HepG2 (cell line): ENCODE results near the gene RABGGTA. TPM values are rescaled to one million over a fixed set of nuclear protein-coding genes. Genes with fewer than 3 reads are reported as not detected.

Source experiments
- CENPBD1 ChIP-seq: sonication (generic); formaldehyde crosslinking; IDR thresholded peaks from 2 replicates; pipeline ENCODE4 v1.8.0; 2022; ENCODE audit warnings: missing genetic modification reagents, low read depth, mild to moderate bottlenecking, borderline replicate concordance
- CENPT ChIP-seq: sonication (generic); formaldehyde crosslinking; IDR thresholded peaks from 2 replicates; pipeline ENCODE4 v1.8.0; 2022; ENCODE audit warnings: low read depth, mild to moderate bottlenecking, moderate library complexity, missing genetic modification reagents
- CHD4 ChIP-seq: fragments of 200-600 bp; sonication (generic); IDR thresholded peaks from 2 replicates; pipeline ENCODE4 v1.7.0; 2017; ENCODE audit warnings: mild to moderate bottlenecking, low read length, borderline replicate concordance
- FOSL2 ChIP-seq: sonication (generic); formaldehyde crosslinking; IDR thresholded peaks from 2 replicates; pipeline ENCODE4 v1.4.0; 2020; ENCODE audit warnings: missing genetic modification reagents
- HMG20A ChIP-seq: IDR thresholded peaks from 2 replicates; pipeline ENCODE4 v1.6.1; 2016; ENCODE audit warnings: borderline replicate concordance
- HMGXB4 ChIP-seq, 2 experiments: sonication (generic) in 1 of 2; formaldehyde crosslinking in 1 of 2; IDR thresholded peaks; 2 replicates each; pipeline versions ENCODE4 v1.4.0 to v1.6.1; 2018 to 2020; ENCODE audit warnings: missing genetic modification reagents in 2 of 2, borderline replicate concordance in 1 of 2, low read depth in 1 of 2, mild to moderate bottlenecking in 1 of 2, missing biosample characterization in 1 of 2
- JUNB ChIP-seq: sonication (generic); formaldehyde crosslinking; IDR thresholded peaks from 2 replicates; pipeline ENCODE4 v1.8.0; 2022; ENCODE audit warnings: missing genetic modification reagents, mild to moderate bottlenecking, borderline replicate concordance
- KDM6A ChIP-seq: IDR thresholded peaks from 2 replicates; pipeline ENCODE4 v1.6.1; 2016; ENCODE audit warnings: low read depth
- MNT ChIP-seq: fragments of 450-650 bp; IDR thresholded peaks from 2 replicates; pipeline ENCODE4 v1.6.1; 2016
- ONECUT2 ChIP-seq: sonication (generic); formaldehyde crosslinking; IDR thresholded peaks from 2 replicates; pipeline ENCODE4 v1.4.0; 2020; ENCODE audit warnings: missing genetic modification reagents
- PCBP1 ChIP-seq: fragments of 200-400 bp; formaldehyde crosslinking; IDR thresholded peaks from 2 replicates; pipeline ENCODE4 v1.6.1; 2017; ENCODE audit warnings: mild to moderate bottlenecking, low read depth, low read length, borderline replicate concordance
- RFX5 ChIP-seq: IDR thresholded peaks from 2 replicates; pipeline ENCODE4 v1.6.1; 2011; ENCODE audit warnings: low read depth, low read length, improper control_type of control experiment
- SOX5 ChIP-seq: IDR thresholded peaks from 2 replicates; pipeline ENCODE4 v1.6.1; 2016; ENCODE audit warnings: borderline replicate concordance
- SSRP1 ChIP-seq: IDR thresholded peaks from 2 replicates; pipeline ENCODE4 v1.6.1; 2016; ENCODE audit warnings: control low read depth
- THAP11 ChIP-seq: IDR thresholded peaks from 2 replicates; pipeline ENCODE4 v1.6.1; 2016; ENCODE audit warnings: missing biosample characterization, missing genetic modification reagents
- U2AF1 ChIP-seq: fragments of 200-400 bp; formaldehyde crosslinking; optimal IDR thresholded peaks from 2 replicates; pipeline ENCODE3; 2017; ENCODE audit warnings: mild to moderate bottlenecking, low read depth, low read length
- ZNF10 ChIP-seq: sonication (generic); formaldehyde crosslinking; IDR thresholded peaks from 2 replicates; pipeline ENCODE4 v1.4.0; 2020; ENCODE audit warnings: mild to moderate bottlenecking, low read depth, missing genetic modification reagents, borderline replicate concordance
- ZNF20 ChIP-seq: sonication (generic); formaldehyde crosslinking; IDR thresholded peaks from 2 replicates; pipeline ENCODE4 v1.4.0; 2020; ENCODE audit warnings: mild to moderate bottlenecking, moderate library complexity, missing genetic modification reagents
- ZNF432 ChIP-seq: sonication (generic); formaldehyde crosslinking; IDR thresholded peaks from 2 replicates; pipeline ENCODE4 v1.5.0; 2020; ENCODE audit warnings: missing genetic modification reagents, mild to moderate bottlenecking, borderline replicate concordance
- ZNF567 ChIP-seq: sonication (generic); formaldehyde crosslinking; IDR thresholded peaks from 2 replicates; pipeline ENCODE4 v1.8.1; 2023; ENCODE audit warnings: mild to moderate bottlenecking, missing genetic modification reagents, borderline replicate concordance
- ZNF674 ChIP-seq: sonication (generic); formaldehyde crosslinking; IDR thresholded peaks from 2 replicates; pipeline ENCODE4 v1.5.0; 2020; ENCODE audit warnings: low read depth, mild to moderate bottlenecking, missing genetic modification reagents
- ZNF772 ChIP-seq: sonication (generic); formaldehyde crosslinking; IDR thresholded peaks from 2 replicates; pipeline ENCODE4 v1.5.0; 2020; ENCODE audit warnings: mild to moderate bottlenecking, missing genetic modification reagents
- ZNF788 ChIP-seq: sonication (generic); formaldehyde crosslinking; IDR thresholded peaks from 2 replicates; pipeline ENCODE4 v1.5.0; 2020; ENCODE audit warnings: mild to moderate bottlenecking, missing genetic modification reagents, borderline replicate concordance
- ZNF879 ChIP-seq: sonication (generic); formaldehyde crosslinking; IDR thresholded peaks from 2 replicates; pipeline ENCODE4 v1.8.1; 2023; ENCODE audit warnings: missing genetic modification reagents
- ZXDC ChIP-seq: sonication (generic); formaldehyde crosslinking; IDR thresholded peaks from 2 replicates; pipeline ENCODE4 v1.5.0; 2020; ENCODE audit warnings: mild to moderate bottlenecking, missing genetic modification reagents
- polyA plus RNA-seq, 8 experiments: library from polyadenylated mRNA; depleted of rRNA in 3 of 8; stranded (reverse) in 7 of 8; unstranded in 1 of 8; fragments of >200 nt; fragmentation: Illumina TruSeq in 4 of 8; extraction: Trizol in 4 of 8; gene quantifications; 2 replicates each; pipeline versions ENCODE4 v1.2.1 to v1.2.3, GENCODE V29; 2011 to 2016; ENCODE audit warnings: low read depth in 4 of 8, missing spikeins in 1 of 8, mixed read lengths in 1 of 8; ENCODE audit not compliant: insufficient read depth in 1 of 8
- total RNA-seq, 5 experiments: library from RNA; depleted of rRNA; stranded (reverse); fragments of >200 nt; fragmentation: Illumina TruSeq; extraction: Trizol; gene quantifications; 2 replicates each; pipeline ENCODE4 v1.2.3, GENCODE V29; 2016; ENCODE audit warnings: low read depth in 1 of 5

Gene RABGGTA
- total and polyA plus RNA-seq, 2 of the 13 experiments (the other 11 are each of a cell fraction or from before 2014, with no cell fraction given): 57.9 to 90.8 TPM

- TF ChIP-seq CHD4 (no peak), ZNF788 (CRISPR knock-in tag) (peak; percentile 100), ZNF879 (CRISPR knock-in tag) (no peak), JUNB (CRISPR knock-in tag) (no peak), HMGXB4 (CRISPR knock-in tag; IDR thresholded peaks at IDR 0.05; ENCODE audit: borderline replicate concordance in 1 of 2, low read depth in 1 of 2) (peak; percentile 31 to 67; a peak in 2 of 4 replicates), CENPBD1 (CRISPR knock-in tag) (no peak), ZNF432 (0 out of 2 replicates have a peak, but pooled peaks have one; percentile 24), ONECUT2 (CRISPR knock-in tag) (no peak), RFX5 (no peak), CENPT (CRISPR knock-in tag) (no peak), ZXDC (CRISPR knock-in tag) (peak; percentile 94), MNT (no peak), HMG20A (CRISPR knock-in tag) (no peak; the same call in 1 of the 2 replicates), ZNF772 (CRISPR knock-in tag) (peak; percentile 99), SOX5 (CRISPR knock-in tag) (no peak; the same call in 1 of the 2 replicates), ZNF20 (CRISPR knock-in tag) (0 out of 2 replicates have a peak, but pooled peaks have one; percentile 96), PCBP1 (peak; percentile 99), THAP11 (peak; percentile 97), SSRP1 (no peak; the same call in 1 of the 2 replicates), ZNF674 (CRISPR knock-in tag) (peak; percentile 97; the same call in 1 of the 2 replicates), FOSL2 (CRISPR knock-in tag) (no peak; the same call in 1 of the 2 replicates), KDM6A (CRISPR knock-in tag) (no peak; the same call in none of the 2 replicates), U2AF1 (no peak), ZNF10 (no peak), ZNF567 (CRISPR knock-in tag) (peak; percentile 35; the same call in 1 of the 2 replicates)
Observed at GRCh38 chr14:24232121-24232644, 39.2 kb downstream of the RABGGTA start, which contains the start of gene NEDD8 (continued).
